OCI-LY7 (cell line): ENCODE measurements around the gene LYSMD4.

Experiments
- EZH2phosphoT487 ChIP-seq: fragments of 200-600 bp; sonication (generic); IDR thresholded peaks from 2 replicates; pipeline ENCODE4 v1.6.1; 2018; ENCODE audit warnings: low read depth, borderline replicate concordance, mild to moderate bottlenecking, mixed run types, antibody characterized with exemption, low read length, moderate library complexity, mixed read lengths
- TF ChIP-seq, protein P1 (sequence below): fragments of 200-600 bp; sonication (generic); conservative IDR thresholded peaks from 2 replicates; pipeline ENCODE4 v1.5.1; 2014; ENCODE audit warnings: mild to moderate bottlenecking, antibody characterized with exemption, low read length, moderate library complexity, mixed read lengths

DNA sequence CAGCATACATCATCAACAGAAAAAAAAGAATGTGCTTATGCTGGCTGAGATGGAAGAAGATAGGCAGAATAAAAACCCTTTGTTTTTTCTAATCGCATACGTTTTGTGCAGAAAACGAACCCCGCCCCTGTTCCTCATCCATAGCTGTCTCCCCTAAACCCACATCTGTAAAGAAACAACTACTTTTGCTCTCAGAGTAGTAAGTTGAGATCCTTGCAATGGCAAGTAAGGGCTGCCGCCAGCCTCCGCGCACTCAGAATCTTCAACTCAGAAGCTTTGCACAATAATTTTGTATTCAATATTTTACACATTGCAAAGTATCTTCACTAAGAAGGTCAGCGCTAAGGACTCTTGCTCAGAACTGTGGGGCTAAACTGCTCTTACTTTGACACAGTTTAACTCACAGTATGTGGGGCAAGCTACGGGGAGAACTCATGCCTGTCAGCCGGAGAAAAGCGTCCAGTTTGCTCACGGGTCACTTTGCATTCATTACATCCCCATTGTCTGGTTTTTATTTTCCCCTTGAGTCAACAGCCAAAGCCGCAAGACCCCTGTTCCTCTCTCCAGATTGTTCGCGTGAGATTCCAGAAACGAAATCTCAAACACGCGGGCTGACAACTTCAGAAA lies 1.0 kb downstream of the LYSMD4 start:
- TF ChIP-seq, protein P1, sequence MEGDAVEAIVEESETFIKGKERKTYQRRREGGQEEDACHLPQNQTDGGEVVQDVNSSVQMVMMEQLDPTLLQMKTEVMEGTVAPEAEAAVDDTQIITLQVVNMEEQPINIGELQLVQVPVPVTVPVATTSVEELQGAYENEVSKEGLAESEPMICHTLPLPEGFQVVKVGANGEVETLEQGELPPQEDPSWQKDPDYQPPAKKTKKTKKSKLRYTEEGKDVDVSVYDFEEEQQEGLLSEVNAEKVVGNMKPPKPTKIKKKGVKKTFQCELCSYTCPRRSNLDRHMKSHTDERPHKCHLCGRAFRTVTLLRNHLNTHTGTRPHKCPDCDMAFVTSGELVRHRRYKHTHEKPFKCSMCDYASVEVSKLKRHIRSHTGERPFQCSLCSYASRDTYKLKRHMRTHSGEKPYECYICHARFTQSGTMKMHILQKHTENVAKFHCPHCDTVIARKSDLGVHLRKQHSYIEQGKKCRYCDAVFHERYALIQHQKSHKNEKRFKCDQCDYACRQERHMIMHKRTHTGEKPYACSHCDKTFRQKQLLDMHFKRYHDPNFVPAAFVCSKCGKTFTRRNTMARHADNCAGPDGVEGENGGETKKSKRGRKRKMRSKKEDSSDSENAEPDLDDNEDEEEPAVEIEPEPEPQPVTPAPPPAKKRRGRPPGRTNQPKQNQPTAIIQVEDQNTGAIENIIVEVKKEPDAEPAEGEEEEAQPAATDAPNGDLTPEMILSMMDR = no peak
- TF ChIP-seq EZH2phosphoT487 = no peak
